Activated CD8-positive, alpha-beta memory T cell treated with anti-CD3 and anti-CD28 coated beads, Interleukin-2, amount 50 U/mL, for 4 hours (primary cell): ENCODE results near the gene NUDT22.

Experiments
- DNase-seq: peaks from one replicate; pipeline ENCODE4 v3.0.0-alpha.2; 2020

The NUDT22 gene

DNA sequence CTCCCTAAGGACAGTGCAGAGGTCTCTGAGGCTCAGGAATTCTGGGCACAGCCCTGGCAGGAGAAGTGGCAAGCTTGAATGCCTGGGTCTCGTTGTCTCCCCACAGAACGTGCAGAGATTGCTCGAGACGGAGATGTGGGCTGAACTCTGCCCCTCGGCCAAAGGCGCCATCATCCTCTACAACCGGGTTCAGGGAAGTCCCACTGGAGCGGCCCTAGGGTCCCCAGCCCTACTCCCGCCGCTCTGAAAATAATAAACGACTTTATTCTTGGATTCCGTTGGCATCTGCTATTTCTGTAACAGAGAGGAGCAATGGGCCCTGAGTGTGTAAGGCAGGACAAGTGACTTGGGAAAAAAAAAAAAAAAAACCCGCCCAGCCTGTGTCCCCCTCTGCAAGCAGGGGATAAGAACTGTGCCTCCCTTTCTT lies 3.7 kb downstream of the NUDT22 start:
- no peak for DNase-seq

DNA sequence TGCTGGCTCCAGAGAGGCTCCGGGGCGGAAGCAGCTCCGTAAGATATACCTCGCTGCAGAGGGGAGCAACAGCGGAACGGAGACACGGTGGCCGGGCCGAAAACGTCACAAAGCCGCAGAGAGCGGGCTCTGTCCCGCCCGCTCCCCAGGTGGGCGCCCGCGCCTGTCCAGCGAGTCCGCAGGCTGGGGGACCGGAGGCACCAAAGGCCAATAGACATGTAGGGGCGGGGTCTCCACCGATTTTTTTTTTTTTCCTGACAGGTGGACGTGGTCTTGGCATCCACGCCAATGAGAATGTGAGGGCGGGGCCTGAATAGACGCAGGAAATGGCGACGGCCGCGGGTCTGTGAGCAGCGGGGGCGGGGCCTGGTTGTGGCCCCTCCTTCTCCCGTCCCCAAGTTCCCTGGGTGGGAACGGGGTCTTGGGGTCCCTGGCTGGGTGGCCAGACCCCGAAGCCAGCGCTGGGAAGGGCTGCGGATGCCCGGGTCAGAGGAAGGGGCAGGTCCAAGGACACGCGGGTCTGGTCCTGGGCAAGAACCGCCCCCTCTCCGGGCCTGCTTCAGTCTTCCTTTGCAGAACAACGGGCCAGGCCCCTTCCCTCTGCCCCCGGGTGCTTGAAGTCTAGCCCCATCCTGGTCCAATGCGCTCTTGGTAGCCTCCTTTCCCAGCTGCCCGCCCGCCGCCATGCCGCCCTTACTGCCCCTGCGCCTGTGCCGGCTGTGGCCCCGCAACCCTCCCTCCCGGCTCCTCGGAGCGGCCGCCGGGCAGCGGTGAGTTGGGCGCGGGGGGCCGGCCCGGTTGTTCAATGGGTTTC lies 4.3 kb downstream of the NUDT22 start, which contains the start of gene DNAJC4:
Gene DNAJC4 (plus strand): TSS at position 378 of the 814 bp plus-strand sequence. CDS start 307 bp downstream, at position 685.
- DNase-seq, result peak; percentile 86

DNA sequence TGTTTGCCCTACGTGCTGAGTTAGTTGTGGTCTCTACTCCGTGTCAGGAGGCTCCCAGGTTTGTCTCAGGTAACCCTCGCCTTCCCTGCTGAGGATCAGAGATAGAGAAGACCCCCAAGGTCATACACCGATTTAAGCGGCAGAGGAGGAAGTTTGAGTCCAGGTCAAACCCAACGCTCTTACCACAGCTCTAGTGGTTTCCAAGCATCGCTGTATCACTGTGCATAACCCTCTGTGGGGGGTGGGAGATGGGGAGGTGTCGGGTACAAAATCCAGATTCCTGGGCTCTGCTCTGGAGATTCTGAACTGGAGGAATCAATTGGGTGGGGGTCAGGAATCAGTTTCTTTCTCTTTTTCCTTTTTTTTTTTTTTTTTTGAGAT lies 4.9 kb downstream of the NUDT22 start:
- DNase-seq, result no peak

DNA sequence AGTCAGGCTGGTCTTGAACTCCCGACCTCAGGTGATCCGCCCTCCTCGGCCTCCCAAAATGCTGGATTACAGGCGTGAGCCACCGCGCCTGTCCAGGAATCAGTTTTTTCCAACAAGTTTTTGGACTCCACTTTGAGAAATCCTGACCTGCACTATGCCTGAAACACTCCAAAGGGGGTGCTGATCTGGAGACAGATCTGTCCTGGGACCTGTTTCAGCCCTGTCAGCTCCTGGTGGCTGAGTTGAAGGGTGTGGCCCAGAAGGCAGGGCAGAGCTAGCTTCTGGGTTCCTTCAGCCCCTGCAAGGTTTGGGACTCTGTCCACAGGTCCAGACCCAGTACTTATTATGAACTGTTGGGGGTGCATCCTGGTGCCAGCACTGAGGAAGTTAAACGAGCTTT lies 5.5 kb downstream of the NUDT22 start:
- no peak for DNase-seq

DNA sequence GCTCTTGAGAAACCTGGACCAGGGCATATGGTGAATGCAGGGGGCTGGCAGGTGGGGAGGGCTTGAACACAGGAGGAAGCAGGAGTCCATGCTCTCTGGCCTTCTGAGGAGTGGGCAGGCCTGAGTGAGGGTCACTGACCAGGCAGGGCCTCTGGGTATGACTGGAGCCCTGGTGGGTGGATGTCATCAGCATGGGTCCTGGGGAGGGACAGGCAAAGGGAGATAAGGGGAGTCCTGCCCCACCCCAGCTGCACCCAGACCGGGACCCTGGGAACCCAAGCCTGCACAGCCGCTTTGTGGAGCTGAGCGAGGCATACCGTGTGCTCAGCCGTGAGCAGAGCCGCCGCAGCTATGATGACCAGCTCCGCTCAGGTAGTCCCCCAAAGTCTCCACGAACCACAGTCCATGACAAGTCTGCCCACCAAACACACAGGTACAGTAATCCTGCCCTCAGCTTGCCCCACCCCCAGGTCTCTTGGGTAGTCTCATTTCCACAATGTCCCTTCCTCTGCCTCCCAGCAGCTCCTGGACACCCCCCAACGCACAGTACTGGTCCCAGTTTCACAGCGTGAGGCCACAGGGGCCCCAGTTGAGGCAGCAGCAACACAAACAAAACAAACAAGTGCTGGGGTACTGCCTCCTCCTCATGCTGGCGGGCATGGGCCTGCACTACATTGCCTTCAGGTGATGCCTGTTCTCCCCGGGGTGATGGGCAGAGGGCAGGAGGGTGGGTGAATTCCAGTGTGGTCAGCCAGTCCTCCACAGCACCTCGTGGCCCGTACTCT lies 6.3 kb downstream of the NUDT22 start:
- no peak for DNase-seq

DNA sequence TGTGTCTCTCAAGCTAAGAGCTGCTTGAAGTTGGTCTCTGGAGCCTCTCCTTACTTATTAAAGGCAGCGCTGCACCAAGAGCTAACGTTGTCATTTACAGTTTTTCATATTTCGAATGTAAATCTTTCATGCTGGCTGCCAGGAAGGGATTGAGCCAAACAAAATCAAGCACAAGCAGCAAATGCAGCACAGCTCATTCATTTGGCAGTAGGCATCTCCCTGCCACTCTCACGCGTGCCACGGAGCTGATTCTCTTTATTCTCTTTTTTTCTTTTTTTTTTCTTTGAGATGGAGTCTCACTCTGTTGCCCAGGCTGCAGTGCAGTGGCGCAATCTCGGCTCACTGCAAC lies 6.9 kb downstream of the NUDT22 start:
- no peak for DNase-seq

DNA sequence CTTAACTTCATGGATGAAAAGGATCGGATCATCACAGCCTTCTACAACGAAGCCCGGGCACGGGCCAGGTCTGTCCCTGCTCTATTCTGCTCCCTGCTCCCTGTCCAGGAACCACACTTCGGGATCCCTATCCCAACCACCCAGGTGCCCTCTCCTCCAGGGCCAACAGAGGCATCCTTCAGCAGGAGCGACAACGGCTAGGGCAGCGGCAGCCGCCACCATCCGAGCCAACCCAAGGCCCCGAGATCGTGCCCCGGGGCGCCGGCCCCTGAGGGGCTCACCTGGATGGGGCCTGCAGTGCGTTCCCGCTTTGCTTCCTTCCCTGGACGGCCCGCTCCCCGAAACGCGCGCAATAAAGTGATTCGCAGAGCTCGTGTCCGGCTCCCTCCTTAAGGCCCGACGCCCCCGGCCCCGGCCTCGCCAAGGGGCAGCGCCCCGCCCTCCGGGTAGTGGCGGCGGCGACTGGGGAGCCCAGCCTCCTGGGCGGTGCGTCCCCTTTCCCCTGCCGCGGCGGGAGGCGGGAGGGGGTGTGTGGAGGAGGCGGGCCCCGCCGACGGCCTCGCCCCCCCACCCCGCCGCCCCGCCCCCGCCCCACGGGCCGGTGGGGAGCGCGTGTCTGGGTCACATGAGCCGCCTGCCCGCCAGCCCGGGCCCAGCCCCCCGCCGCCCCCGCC lies 8.0 kb downstream of the NUDT22 start, which contains the start of gene VEGFB:
Gene VEGFB (plus strand): TSS at position 672 of the 674 bp plus-strand sequence. CDS start 250 bp downstream, outside the sequence.
- peak; percentile 78 for DNase-seq

DNA sequence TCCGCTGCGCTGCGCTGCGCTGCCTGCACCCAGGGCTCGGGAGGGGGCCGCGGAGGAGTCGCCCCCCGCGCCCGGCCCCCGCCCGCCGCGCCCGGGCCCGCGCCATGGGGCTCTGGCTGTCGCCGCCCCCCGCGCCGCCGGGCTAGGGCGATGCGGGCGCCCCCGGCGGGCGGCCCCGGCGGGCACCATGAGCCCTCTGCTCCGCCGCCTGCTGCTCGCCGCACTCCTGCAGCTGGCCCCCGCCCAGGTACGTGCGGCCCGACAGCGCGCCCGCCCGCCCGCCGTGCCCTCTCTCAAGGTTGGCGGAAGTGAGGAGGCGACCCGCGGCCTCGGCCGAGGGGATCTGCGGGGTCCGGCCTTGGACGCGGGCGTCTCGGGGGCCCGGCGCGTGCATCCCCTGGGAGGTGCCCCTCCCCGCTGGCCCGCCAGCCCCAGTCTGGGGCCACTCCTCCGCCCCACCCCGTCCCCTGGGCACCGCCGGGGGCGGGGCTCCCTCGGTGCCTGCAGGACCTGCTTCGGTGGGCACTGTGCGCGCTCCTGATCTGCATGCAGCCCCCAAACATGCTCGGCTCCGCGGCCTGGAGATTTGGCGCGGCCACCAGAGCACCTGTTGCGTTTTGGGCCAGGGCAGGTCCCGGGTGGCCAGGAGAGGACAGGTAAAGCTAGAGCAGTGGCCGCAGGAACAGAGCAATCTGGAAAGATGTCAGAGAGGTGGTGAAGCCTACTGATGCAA lies 8.7 kb downstream of the NUDT22 start:
- DNase-seq, result peak; percentile 55

DNA sequence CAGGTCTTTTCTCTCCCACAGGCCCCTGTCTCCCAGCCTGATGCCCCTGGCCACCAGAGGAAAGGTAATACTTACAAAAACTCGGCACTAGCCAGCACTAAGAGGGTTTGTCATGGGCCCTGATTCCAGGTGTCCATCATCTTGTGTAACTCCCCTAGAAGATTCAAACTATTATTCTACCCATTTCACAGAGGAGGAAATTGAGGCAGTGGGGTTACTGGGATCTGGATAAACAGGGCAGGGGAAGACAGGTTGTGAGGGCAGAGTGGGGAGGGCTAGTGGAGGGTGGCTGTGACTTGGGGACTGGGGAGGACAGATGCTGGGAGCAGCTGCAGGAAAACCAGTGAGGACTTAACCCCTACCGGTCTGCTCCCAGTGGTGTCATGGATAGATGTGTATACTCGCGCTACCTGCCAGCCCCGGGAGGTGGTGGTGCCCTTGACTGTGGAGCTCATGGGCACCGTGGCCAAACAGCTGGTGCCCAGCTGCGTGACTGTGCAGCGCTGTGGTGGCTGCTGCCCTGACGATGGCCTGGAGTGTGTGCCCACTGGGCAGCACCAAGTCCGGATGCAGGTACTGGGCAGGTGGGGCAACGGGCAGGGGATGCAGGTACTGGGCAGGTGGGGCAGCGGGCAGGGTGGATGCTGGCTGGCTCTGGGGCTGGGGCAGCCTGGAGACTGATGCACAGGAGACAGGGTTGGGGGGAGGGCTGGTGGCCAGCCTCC lies 9.5 kb downstream of the NUDT22 start:
- DNase-seq, result no peak

DNA sequence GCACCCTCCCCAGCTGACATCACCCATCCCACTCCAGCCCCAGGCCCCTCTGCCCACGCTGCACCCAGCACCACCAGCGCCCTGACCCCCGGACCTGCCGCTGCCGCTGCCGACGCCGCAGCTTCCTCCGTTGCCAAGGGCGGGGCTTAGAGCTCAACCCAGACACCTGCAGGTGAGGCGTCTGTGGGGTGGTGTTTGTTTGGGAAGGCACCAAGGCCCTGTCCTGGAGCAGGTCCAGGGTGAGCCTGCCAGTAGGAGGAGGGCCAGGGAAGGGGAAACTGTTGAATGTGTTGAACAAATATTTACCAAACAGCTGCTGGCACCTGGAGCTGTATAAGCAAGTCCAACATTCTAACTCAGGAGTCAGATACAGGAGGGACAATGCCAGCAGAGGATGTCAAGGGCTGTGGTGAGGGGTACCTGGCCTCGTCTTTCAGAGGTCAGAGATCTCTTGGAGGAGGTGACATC lies 11.4 kb downstream of the NUDT22 start:
- no peak for DNase-seq

DNA sequence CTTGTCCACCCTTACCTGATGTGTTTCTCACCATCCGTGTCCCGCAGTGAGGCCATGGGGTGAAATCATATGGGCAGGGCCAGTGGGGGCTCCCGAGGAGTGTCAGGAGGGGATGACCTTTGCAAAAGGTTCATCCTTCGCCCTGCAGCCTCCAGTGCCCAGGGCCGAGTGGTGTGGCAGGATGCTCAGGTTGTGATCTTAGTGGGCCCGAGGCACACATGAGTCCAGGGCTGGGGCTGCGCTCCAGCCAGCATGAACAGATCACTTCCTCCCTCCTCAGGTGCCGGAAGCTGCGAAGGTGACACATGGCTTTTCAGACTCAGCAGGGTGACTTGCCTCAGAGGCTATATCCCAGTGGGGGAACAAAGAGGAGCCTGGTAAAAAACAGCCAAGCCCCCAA lies 12.0 kb downstream of the NUDT22 start:
- peak; percentile 12 for DNase-seq

DNA sequence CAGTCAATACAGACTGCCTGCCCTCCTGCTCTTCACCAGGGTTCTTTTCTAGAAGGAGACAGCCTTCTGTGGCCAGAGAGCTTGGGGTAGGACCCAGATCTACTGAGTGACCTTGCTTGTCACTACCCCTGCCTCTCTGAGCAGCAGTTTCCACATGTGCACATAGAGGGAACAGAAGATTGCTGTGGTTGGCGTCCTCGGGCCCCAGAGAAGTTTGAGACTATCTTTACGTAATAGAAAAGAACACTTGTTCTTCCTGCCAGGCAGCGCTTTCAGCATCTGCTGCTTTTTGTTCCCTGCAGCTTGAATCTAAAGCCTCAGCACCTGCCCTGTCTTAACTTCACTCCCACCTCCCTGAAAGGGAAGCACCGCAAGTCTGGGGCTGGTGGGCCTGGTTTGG lies 12.9 kb downstream of the NUDT22 start:
- DNase-seq, result no peak

DNA sequence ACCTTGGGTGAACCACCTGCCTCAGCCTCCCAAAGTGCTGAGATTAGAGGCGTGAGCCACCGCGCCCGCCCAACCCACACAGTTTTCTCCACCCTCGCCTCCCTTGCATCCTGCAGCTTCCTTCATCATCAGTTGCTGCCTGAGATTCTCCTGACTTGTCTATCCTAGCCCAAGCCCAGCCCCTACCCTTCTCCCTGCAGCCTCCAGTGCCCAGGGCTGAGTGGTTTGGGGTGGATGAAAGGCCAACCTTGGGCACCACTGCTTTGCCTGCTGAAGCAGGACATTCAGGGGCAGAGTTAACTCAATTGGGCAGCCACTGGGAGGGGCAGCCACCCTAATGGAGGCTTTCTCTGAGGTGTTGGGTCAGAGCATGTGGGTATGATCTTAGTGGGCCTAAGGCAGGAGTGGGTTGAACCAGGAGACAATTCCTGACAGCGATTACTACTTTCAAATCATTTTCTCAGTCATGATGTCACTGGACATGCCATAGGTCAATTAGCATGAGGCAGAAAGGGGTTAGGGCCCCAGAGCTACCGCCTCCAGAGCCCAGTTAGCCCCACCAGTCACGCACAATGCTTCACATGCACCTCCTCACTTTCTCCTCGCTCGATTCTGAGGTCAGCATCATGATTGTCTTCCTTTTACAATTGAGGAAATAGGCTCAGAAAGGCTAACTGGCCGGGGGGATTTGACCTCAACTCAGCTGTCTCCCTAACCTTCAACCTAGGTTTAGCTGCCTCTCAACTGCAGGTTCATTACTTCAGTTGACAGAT lies 13.8 kb downstream of the NUDT22 start:
- no peak for DNase-seq

DNA sequence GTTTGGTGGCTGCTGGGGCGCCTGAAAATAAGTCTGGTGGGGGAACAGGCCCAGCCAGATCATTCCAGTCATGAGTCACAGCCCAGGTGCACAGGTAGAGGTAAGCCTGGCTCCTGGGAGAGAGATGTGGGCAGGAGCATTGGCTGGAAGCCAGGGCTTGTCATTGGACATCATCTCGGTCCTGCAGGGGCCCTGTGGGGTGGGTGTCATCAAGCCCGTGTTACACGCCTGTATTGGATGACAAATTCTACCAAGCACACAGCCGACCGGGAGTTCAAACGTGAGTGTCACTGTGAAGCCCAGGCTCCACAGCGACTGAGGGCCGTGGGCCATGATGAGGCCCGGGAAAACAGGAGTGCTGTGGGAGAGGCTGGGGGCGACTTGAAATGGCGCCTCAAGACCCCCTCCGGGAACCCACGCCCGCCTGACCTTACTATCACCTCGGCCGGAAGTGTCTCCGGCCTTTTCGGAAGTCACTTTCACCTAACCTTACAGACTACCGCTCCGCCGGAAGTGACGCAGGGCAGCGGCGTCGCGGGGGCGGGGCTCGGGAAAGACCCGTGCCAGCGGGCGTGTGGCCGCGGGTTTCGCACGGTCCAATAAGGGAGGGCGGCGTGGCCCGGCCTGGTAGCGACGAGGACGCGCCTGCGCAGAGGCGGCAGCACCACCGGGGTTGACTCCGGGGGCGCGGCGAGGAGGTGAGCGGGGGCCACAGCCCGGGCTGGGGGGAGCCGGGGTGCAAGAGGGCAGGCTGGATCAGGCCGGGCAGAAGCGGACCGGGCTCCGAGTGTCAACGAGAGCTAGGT lies 14.6 kb downstream of the NUDT22 start, which contains the start of gene FKBP2:
Gene FKBP2 (plus strand): TSS at position 661 of the 806 bp plus-strand sequence. CDS start 1,293 bp downstream, outside the sequence.
- peak; percentile 98 for DNase-seq

DNA sequence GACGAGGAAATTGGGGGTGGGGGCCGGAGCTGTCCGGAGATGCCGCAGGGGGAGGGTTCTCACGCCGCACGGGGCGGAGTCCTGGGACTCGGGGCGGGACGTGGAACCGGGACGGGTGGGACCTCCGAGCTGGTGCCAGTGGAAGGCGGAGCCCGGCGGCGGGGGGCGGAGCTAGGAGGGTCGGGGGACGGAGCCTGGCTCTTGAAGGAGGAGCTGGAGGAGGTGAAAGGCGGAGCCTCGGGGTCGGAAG lies 15.1 kb downstream of the NUDT22 start:
- DNase-seq, result no peak

DNA sequence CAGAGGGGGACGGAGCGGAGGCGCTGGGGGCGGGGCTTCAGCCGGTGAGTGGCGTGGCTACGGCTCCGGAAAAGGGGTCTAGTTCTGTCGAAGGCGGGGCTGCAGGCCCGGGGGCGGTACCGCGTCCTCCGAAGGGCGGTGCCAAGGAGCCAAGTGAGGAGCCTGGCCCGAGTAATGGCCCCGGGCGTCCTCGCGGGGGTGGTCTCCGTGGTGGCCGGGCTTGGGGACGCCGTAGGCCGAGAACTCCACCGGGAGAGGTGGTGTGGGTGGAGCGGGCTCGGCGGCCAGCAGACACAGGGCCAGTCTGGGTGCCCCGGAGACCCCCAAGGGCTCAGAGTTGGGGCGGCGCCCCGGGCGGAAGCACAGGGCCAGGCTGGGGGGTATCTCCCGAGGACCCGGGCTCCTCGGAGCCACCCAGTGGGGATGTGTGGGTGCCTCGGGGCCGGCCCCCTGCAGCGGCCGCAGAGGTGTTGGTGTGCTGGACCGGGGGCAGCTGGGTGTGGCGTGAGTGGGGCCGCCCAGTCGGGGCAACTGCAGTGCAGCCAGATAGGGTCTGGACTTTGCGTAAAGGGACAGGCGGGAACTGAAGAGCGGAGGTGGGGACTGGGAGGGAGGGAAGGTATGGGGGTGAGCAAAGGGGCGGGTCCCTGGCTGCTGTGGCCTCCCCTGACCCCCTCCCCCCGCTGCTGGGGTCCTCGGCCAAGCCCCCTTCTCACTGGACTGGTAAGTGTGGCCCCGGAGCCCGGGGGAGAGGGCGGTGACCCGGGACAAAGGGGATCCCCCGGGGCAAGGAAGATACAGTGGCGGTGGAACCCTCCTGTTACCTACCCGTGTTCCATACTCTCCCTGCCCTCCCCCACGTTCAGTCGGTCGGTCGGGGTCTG lies 15.7 kb downstream of the NUDT22 start:
- DNase-seq, result peak; percentile 100

DNA sequence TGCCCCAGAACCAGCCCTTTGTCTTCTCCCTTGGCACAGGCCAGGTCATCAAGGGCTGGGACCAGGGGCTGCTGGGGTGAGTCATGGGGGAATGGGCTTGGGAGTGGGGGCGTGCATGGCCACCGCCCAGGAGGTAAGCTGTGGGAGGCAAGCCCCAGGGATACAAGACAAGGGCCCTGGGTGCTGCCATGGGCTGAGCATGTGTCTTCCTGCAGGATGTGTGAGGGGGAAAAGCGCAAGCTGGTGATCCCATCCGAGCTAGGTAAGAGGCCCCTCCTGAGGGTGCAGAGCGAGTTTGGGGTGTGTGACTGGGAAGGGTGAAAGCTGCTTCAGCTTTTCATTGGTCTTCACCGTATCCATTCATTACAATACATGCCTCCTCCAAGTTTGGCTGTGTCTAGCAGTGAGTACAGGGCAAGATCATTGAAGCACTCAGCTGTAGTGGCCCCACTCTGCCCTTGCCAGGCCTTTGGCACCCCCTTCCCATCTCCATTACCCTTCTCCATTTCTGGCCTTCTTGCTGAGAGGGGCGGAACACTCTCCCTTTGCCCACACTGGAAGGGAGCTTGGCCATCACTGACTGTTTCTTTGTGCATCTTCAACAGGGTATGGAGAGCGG lies 17.3 kb downstream of the NUDT22 start:
- no peak for DNase-seq

DNA sequence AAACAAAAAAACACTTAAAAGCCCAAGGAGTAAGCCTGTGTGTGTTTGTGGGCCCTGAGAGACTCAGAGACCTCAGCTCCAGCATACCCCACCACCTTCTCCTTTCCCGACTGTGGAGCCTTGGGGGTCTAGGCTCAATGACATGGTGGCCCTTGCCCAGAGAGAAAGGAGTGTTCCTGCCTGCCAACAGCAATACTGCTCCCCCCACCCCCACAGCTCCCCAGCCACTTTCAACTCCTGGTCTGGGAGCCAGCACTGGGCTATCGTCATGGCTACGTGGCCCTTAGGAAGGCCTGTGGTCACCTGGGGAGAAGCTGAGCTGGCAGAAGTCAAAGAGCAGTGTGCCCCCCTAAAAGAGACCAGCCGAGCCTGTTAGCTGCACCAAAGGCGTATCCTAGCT lies 18.0 kb downstream of the NUDT22 start:
- no peak for DNase-seq

DNA sequence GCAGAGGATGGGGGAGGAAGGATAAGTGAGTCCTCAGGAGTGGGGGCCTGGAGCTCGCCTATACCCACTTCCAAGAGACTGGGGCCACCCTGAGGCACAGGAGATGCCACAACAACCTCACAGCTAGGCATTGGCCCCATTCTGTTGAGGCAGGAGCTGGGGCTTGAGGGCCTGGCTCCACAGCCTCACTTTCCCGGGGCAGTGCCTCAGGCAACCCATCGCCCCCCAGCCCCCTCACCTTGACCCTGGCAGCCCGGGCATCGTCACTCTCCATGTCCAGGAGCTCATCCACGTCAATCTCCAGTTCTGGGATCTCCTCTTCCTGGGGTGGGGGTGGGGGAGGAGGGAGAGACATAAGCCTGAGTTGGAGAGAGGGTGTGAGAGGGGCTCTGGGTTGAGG lies 18.9 kb downstream of the NUDT22 start:
- DNase-seq, result no peak
